Right cardiac atrium (tissue), 5 donors: ENCODE measurements around the gene KLHDC9. TPM values are rescaled to one million over a fixed set of nuclear protein-coding genes. Genes with fewer than 3 reads are reported as not detected.
"Not testable (repeated sequence)": the region's sequence is repeated elsewhere in the genome, so short reads cannot be mapped to it uniquely, and the experiment has no call there.

Source experiments
- ATAC-seq, 2 donors: fragments of 200-7000 bp; cut with Tn5 transposase; one replicate each; pipeline versions ENCODE4 v1.8.0 to v1.9.1; 2020; ENCODE audit warnings: moderate library complexity in 2 of 2, mild to moderate bottlenecking in 1 of 2
- DNase-seq, 3 donors: peaks; one replicate each; pipeline ENCODE4 v3.0.0-alpha.2; 2020
- H3K27ac ChIP-seq: one replicate; pipeline ENCODE4 v1.5.1; 2013; ENCODE audit warnings: mild to moderate bottlenecking, low read length, control low read depth, moderate library complexity
- H3K27me3 ChIP-seq: one replicate; pipeline ENCODE4 v1.6.1; 2013; ENCODE audit not compliant: control insufficient read depth, insufficient read depth
- H3K4me1 ChIP-seq: one replicate; pipeline ENCODE4 v1.6.1; 2013; ENCODE audit warnings: low read length; ENCODE audit not compliant: control insufficient read depth, insufficient read depth
- H3K4me3 ChIP-seq: one replicate; pipeline ENCODE4 v1.5.1; 2013; ENCODE audit warnings: low read length, control low read depth
- H3K9me3 ChIP-seq: one replicate; pipeline ENCODE4 v1.6.1; 2013; ENCODE audit warnings: low read length; ENCODE audit not compliant: control insufficient read depth
- WGBS: extraction: QIAGEN DNeasy Blood & Tissue Kit; methylation state at CpG from one replicate; pipeline ENCODE4 v1.1.7; 2013; 5-methylcytosine and 5-hydroxymethylcytosine counted together
- intact Hi-C, 4 donors: fragments of 100-400 bp; cut with DNase I; formaldehyde crosslinking; loops; one replicate each; pipeline versions ENCODE4 v1.11.0 to v1.14.0; 2022 to 2023
- polyA plus RNA-seq: library from polyadenylated mRNA; stranded (reverse); fragments of 200-250 nt; gene quantifications from one replicate; pipeline ENCODE4 v1.2.3, GENCODE V29; 2013
- total RNA-seq, 4 donors: library from RNA; stranded (reverse); fragmentation: NEBNext Ultra II Directional; extraction: Animal tissue kit (Norgen Biotek cat#: 25700); gene quantifications; one replicate each; pipeline ENCODE4 v1.2.1, GENCODE V29; 2021
- donor health status: healthy with polysubstance abuse.
- donor health status: DM: no; HTN: yes; CAD: no.
- donor health status: DM: no; HTN: no; CAD: no.
- donor health status: DM: no; HTN: yes; CAD: no; lungs with severe emphysema.
- donor health status: DM: yes; HTN: yes; CAD: no.

The KLHDC9 gene
- total and polyA plus RNA-seq, 5 donors = 3.4 to 5.4 (median 5.1) TPM

GRCh38 chr1:161096530-161096929, 1.6 kb upstream of the KLHDC9 start:
- intact Hi-C loops = loop anchor here in 3 of 4 donors (5.0 to 10.0 kb wide), 4 partner anchors 49 to 262 kb away; partner anchors contain the start of gene USF1 (in 1 of the 3)
- no peaks in the 10 kb centered on the region for H3K9me3 ChIP-seq
- H3K27ac ChIP-seq = no peak overlapping the region
- H3K4me3 ChIP-seq = no peak overlapping the region
- peak; percentile 70 to 76 (median 74) for DNase-seq
- peak; percentile 58 to 59 for ATAC-seq
- no peaks in the 10 kb centered on the region for H3K27me3 ChIP-seq
- peaks cover 5% of the 10 kb centered on the region for H3K4me1 ChIP-seq
- WGBS = 33% methylated on average over 1 of the region's 1 CpG

GRCh38 chr1:161099090-161099802, 1.1 kb downstream of the KLHDC9 start:
- Histone ChIP-seq H3K27ac (no peak overlapping the region), H3K4me1 (peaks cover 5% of the 10 kb centered on the region), H3K4me3 (no peak overlapping the region), H3K27me3 (no peaks in the 10 kb centered on the region), H3K9me3 (no peaks in the 10 kb centered on the region)
- peak in 1 of 2 donors; percentile 3 for ATAC-seq
- WGBS = 76% methylated on average over 9 of the region's 9 CpGs
- no peak for DNase-seq
- intact Hi-C loops = loop anchor here in 3 of 4 donors (2.0 to 10.0 kb wide), 5 partner anchors 52 to 264 kb away; partner anchors contain the start of gene USF1 (in 1 of the 3)

- intact Hi-C loops = no loop called here
- H3K4me3 ChIP-seq = no peak overlapping the region
- WGBS = 34% methylated on average over 2 of the region's 2 CpGs
- no peak for ATAC-seq
- peaks cover 5% of the 10 kb centered on the region for H3K4me1 ChIP-seq
- H3K27ac ChIP-seq = no peak overlapping the region
- H3K9me3 ChIP-seq = no peaks in the 10 kb centered on the region
- H3K27me3 ChIP-seq = no peaks in the 10 kb centered on the region
- DNase-seq = peak in 1 of 3 donors; percentile 71
These were observed 2.4 kb downstream of the KLHDC9 start for GRCh38 chr1:161100556-161100955.

GRCh38 chr1:161106431-161106830, 8.3 kb downstream of the KLHDC9 start:
- Histone ChIP-seq H3K4me3 (no peak overlapping the region), H3K27ac (no peak overlapping the region), H3K4me1 (no peaks in the 10 kb centered on the region), H3K27me3 (no peaks in the 10 kb centered on the region), H3K9me3 (no peaks in the 10 kb centered on the region)
- intact Hi-C loops = no loop called here
- no peak for ATAC-seq
- WGBS = 94% methylated on average over 1 of the region's 1 CpG
- DNase-seq = no peak

GRCh38 chr1:161111117-161111516, 13.0 kb downstream of the KLHDC9 start:
- intact Hi-C loops = no loop called here
- Histone ChIP-seq H3K4me1 (peaks cover 7% of the 10 kb centered on the region), H3K4me3 (no peak overlapping the region), H3K27me3 (no peaks in the 10 kb centered on the region), H3K27ac (no peak overlapping the region), H3K9me3 (no peaks in the 10 kb centered on the region)
- ATAC-seq (no peak), DNase-seq (no peak)
- 91% methylated on average over 3 of the region's 3 CpGs for WGBS

GRCh38 chr1:161111527-161111926, 13.4 kb downstream of the KLHDC9 start:
- no peak overlapping the region for H3K4me3 ChIP-seq
- H3K27ac ChIP-seq = no peak overlapping the region
- DNase-seq (no peak), ATAC-seq (no peak)
- H3K9me3 ChIP-seq = no peaks in the 10 kb centered on the region
- WGBS = 66% methylated on average over 2 of the region's 2 CpGs
- no peaks in the 10 kb centered on the region for H3K27me3 ChIP-seq
- intact Hi-C loops = no loop called here
- peaks cover 7% of the 10 kb centered on the region for H3K4me1 ChIP-seq

- no peak overlapping the region for H3K4me3 ChIP-seq
- ATAC-seq = no peak
- H3K27ac ChIP-seq = no peak overlapping the region
- no peaks in the 10 kb centered on the region for H3K27me3 ChIP-seq
- H3K9me3 ChIP-seq = no peaks in the 10 kb centered on the region
- peaks cover 11% of the 10 kb centered on the region for H3K4me1 ChIP-seq
- 67% methylated on average over 1 of the region's 1 CpG for WGBS
- intact Hi-C loops = no loop called here
- DNase-seq = no peak
These were observed 15.8 kb downstream of the KLHDC9 start for GRCh38 chr1:161113915-161114314.

- no peaks in the 10 kb centered on the region for H3K27me3 ChIP-seq
- ATAC-seq = no peak
- intact Hi-C loops = no loop called here
- H3K27ac ChIP-seq = no peak overlapping the region
- H3K4me3 ChIP-seq = no peak overlapping the region
- 77% methylated on average over 2 of the region's 2 CpGs for WGBS
- DNase-seq = no peak
- no peaks in the 10 kb centered on the region for H3K9me3 ChIP-seq
- H3K4me1 ChIP-seq = peaks cover 16% of the 10 kb centered on the region
These were observed 16.4 kb downstream of the KLHDC9 start for GRCh38 chr1:161114556-161114955.

- Histone ChIP-seq H3K27ac (no peak overlapping the region), H3K9me3 (no peaks in the 10 kb centered on the region), H3K4me1 (peaks cover 16% of the 10 kb centered on the region), H3K4me3 (no peak overlapping the region), H3K27me3 (no peaks in the 10 kb centered on the region)
- DNase-seq (no peak), ATAC-seq (no peak)
- WGBS = 91% methylated on average over 12 of the region's 12 CpGs
- intact Hi-C loops = no loop called here
These were observed 17.1 kb downstream of the KLHDC9 start for GRCh38 chr1:161115132-161115711.

- H3K9me3 ChIP-seq, H3K27me3 ChIP-seq, H3K27ac ChIP-seq, DNase-seq, ATAC-seq, H3K4me3 ChIP-seq, intact Hi-C loops: not testable (repeated sequence)
- WGBS = 88% methylated on average over 6 of the region's 6 CpGs
- peaks cover 16% of the 10 kb centered on the region for H3K4me1 ChIP-seq
These were observed 17.8 kb downstream of the KLHDC9 start for GRCh38 chr1:161115961-161116360.

GRCh38 chr1:161117759-161118581, 19.8 kb downstream of the KLHDC9 start, which contains the start of the genes NIT1 and PFDN2:
Gene NIT1, plus strand, starts transcription at chr1:161118105. Its CDS starts 72 bp downstream, at chr1:161118177.
Gene PFDN2, minus strand, starts transcription at chr1:161118037. Its CDS starts 11 bp downstream, at chr1:161118026.
- intact Hi-C loops = no loop called here
- no peaks in the 10 kb centered on the region for H3K27me3 ChIP-seq
- DNase-seq = peak; percentile 91 to 95 (median 94)
- H3K4me1 ChIP-seq = peaks cover 16% of the 10 kb centered on the region
- peak; percentile 93 for ATAC-seq
- H3K27ac ChIP-seq = peak within 1 kb of the TSS; percentile 90
- H3K4me3 ChIP-seq = peak within 1 kb of the TSS; percentile 92
- under 1% methylated on average over 58 of the region's 58 CpGs for WGBS
- H3K9me3 ChIP-seq = no peaks in the 10 kb centered on the region
